Measurements from ENCODE around the gene SNX5. TPM values are rescaled to one million over a fixed set of nuclear protein-coding genes. Genes with fewer than 3 reads are reported as not detected.

SNX5 gene
- total RNA-seq, 1 donor from 2014 or later: 64.5 TPM

DNA sequence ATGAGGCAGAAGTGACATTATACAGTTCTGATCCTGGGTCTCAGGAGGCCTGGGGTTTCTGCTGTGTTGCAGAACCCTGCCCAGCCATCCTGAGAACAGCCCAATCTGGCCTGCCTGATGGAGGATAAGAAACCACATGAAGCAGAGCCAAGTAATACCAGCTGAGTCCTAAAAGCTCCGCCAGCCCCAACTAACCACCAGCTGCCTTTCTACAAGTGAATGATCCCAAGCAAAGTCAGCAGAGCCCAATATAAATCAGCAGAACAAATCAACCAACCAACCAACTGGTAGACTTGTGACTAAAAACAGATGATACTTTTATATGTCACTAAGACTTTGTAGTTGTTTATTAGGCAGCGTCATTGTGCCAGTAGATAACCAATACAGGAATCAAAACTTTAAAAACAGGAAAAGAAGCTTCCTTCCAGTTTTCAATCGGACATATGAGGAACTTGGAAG lies 52.1 kb downstream of the SNX5 start:
- no peak for DNase-seq (ENCODE audit: low spot score)

- DNase-seq (ENCODE audit: low spot score): no peak
Measured at GRCh38 chr20:17914957-17915356, 53.6 kb downstream of the SNX5 start.

DNA sequence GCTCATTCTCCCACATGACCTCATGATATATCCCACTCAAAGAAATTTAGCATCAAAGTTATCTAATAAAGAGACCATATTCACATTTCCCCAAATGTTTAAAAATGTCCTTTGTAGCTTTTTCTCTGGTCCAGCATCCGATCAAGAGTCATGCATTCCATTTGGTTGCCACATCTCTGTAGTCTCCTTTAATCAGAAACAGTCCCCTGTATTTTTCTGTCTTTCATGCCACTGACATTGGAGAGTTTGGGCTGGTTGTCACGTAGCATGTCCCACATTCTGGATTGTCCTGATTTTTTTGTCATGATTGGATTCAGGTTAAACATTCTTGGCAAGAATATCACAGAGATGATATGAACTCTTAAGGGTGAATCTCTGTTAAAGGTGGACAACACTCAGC lies 55.7 kb downstream of the SNX5 start:
- DNase-seq (ENCODE audit: low spot score): no peak

- no peak for DNase-seq (ENCODE audit: low spot score)
Measured at GRCh38 chr20:17911927-17912326, 56.7 kb downstream of the SNX5 start.

GRCh38 chr20:17910828-17911294 lies 57.7 kb downstream of the SNX5 start:
- no peak for DNase-seq (ENCODE audit: low spot score)

DNA sequence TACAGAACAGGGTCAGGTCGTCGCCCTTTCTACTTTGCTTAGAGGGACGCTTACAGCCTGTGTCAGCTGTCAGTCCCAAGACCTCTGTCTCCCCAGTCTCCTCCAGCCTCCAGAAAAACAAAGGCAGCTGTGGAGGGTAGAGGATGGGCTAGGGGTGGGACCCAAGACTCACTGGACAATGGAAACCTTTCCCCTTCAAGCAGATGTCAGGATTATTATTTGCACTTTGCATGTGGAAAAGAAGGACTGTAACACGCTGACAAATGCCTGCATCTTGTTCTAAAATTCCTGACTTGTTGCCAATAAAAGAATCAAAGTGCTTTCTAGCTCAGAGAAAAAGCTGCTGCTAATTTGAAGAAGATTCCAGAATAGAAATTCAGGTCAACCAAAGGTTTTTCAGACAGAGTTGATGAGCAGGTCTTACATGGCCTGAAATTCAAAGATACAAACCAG lies 58.7 kb downstream of the SNX5 start:
- DNase-seq (ENCODE audit: low spot score): no peak

DNA sequence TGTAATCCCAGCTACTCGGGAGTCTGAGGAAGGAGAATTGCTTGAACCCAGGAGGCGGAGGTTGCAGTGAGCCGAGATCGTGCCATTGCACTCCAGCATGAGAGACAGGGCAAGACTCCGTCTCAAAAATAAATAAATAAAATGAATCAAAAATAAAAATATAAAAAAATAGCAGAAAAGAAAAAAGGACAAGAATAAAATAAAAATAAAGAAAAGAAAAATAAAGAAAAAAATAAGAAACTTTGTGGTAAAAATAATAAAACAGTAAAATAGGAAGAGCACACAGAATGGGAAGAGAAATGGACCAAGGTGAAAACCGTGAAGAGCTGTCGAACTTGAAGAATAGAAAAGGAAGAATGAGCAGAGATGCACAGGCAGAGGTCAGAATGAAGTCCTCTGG lies 63.0 kb downstream of the SNX5 start:
- no peak for DNase-seq (ENCODE audit: low spot score)

GRCh38 chr20:17904027-17904426 lies 64.6 kb downstream of the SNX5 start:
- no peak for DNase-seq (ENCODE audit: low spot score)

DNA sequence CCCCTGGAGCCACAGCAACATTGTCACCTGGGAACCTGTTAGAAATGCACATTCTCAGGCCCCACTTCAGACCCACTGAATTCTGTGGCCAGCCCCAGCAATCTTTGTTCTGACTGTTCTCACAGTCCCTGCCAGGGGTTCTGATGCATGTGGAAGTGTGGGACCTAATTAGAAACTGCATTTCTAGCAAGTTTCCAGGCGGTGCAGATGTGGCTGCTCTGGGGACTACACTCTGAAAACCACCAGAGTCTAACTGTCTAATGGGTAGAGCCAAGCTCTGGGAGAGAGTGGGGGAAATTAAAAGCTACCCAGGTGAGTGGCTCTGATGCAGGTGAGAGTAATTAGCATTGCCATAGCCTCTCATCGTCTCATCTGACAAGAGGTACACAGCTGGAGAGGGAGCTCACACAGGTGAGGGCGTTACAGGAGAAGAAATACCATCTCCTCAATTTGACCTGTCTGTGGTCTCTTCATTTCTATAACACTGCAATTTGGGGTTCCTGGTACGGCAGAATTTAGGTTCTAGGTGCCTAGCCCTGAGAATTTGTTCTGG lies 66.0 kb downstream of the SNX5 start:
- DNase-seq (ENCODE audit: low spot score): no peak

GRCh38 chr20:17901971-17902370 lies 66.6 kb downstream of the SNX5 start:
- no peak for DNase-seq (ENCODE audit: low spot score)

DNA sequence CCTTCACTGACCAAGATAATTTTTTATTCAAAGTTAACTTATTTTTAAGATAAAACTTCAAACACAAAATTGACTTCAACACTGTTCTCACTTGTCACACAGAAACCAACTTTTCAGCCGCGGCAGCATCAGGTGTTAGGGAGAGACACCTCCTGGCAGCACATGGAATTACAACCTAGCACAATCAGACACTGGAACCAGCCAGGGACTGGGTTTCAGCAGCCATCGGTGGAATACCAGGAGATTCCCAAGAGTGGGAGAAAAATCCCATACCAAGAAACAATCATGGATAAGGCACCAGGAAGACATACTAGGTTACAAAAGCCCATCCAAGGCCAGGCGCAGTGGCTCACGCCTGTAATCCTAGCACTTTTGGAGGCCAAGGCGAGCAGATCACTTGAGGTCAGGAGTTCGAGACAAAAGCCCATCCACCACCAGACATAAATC lies 70.0 kb downstream of the SNX5 start:
- peak; percentile 82 for DNase-seq (ENCODE audit: low spot score)

- DNase-seq (ENCODE audit: low spot score): no peak
Measured at GRCh38 chr20:17897566-17898307, 70.9 kb downstream of the SNX5 start.

DNA sequence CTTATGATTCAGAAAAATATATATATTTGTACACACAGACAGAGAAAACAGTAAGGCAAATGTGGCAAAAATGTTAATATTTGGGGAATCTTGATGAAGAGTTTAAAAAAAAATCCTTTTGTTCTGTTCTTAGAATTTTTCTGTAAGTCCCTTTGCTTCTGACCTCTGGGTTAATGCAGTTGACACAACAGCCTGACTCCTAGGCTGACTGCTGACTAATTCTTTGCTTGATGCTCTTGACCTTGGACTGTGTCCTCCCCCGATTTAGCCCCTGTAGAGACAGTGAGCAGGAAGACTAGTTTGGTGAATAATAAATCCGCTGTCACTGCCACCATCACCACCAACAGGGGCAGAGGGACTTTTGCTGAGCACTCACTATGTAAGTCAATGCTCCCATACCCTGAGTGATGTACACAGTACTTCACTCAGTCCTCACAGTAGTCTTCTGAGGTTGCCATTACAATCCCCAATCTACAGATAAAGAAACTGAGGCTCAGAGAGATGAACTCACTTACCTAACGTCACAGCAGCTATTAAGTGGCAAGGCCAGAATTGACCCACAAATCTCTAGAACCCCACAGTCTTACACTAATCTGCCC lies 71.7 kb downstream of the SNX5 start:
- DNase-seq (ENCODE audit: low spot score): no peak

- DNase-seq (ENCODE audit: low spot score): no peak
Measured at GRCh38 chr20:17896193-17896723, 72.3 kb downstream of the SNX5 start.

GRCh38 chr20:17895641-17896171 lies 72.9 kb downstream of the SNX5 start:
- no peak for DNase-seq (ENCODE audit: low spot score)

DNA sequence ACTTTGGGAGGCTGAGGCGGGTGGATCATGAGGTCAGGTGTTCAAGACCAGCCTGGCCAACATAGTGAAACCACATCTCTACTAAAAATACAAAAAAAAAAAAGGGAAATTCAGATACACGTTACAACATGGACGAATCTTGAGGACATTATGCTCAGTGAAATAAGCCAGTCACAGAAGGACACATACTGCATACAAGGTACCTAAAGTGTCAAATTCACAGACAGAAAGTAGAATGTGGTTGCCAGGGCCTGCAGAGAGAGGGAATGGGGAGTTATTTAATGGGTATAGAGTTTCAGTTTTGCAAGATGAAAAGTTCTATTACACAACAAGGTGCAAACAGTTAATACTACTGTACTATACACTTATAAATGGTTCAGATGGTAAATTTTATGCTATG lies 75.1 kb downstream of the SNX5 start:
- DNase-seq (ENCODE audit: low spot score): no peak

DNA sequence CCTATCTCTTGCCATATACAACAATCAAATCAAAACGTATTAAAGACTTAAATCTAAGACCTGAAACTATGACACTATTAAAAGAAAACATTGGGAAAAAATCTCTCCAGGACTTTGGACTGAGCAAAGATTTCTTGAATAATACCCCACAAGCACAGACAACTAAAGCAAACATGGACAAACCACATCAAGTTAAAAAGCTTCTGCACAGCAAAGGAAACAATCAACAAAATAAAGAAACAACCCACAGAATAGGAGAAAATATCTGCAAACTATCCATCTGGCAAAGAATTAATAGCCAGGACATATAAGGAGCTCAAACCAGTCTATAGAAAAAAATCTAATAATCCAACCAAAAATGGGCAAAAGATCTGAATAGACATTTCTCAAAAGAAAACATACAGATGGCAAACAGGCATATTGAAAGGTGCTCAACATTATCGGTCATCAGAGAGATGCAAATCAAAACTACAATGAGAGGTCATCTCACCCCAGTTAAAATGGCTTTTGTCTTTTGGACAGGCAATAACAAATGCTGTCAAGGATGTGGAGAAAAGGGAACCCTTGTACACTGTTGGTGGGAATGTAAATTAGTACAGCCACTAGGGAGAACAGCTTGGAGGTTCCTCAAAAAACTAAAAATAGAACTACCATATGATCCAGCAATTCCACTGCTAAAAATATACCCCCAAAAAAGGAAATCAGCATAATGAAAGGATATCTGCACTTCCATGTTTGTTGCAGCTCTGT lies 76.2 kb downstream of the SNX5 start:
- no peak for DNase-seq (ENCODE audit: low spot score)

All from mucosa of gallbladder (tissue), 1 donor.